Measurements from ENCODE around the gene TMEM60.
A peak's percentile ranks its signal among the peaks of the same experiment; 100 is the strongest.

Gene TMEM60

DNA sequence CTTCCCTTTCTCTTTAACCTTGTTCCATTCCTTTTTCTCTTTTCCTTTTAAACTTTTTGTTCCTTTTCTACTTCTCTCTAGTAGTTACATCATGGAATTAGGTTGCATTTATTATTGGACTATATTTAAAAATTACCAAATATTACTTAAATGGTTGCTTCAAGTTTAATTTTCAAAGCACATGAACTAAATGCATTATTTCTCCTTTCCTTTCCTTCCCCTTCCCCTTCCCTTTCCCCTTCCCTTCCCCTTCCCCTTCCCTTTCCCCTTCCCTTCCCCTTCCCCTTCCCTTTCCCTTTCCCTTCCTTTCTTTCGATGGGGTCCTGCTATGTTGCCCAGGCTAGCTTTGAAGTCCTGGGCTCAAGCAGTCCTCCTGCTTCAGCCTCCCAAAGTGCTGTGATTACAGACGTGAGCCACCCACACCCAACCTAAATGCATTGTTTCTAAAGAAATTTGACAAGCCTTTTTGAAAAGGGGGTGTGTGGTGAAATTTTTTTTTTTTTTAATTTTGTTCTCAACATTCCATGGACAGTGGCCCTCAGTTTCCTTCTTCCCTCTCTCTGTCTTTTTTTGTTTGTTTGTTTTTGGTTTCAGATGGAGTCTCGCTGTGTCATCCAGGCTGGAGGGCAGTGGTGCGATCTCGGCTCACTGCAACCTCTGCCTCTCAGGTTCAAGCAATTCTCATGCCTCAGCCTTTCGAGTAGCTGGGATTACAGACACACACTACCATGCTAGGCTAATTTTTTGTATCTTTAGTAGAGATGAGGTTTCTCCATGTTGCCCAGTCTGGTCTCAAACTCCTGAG lies 31.2 kb downstream of the TMEM60 start:
- no peak for DNase-seq

DNA sequence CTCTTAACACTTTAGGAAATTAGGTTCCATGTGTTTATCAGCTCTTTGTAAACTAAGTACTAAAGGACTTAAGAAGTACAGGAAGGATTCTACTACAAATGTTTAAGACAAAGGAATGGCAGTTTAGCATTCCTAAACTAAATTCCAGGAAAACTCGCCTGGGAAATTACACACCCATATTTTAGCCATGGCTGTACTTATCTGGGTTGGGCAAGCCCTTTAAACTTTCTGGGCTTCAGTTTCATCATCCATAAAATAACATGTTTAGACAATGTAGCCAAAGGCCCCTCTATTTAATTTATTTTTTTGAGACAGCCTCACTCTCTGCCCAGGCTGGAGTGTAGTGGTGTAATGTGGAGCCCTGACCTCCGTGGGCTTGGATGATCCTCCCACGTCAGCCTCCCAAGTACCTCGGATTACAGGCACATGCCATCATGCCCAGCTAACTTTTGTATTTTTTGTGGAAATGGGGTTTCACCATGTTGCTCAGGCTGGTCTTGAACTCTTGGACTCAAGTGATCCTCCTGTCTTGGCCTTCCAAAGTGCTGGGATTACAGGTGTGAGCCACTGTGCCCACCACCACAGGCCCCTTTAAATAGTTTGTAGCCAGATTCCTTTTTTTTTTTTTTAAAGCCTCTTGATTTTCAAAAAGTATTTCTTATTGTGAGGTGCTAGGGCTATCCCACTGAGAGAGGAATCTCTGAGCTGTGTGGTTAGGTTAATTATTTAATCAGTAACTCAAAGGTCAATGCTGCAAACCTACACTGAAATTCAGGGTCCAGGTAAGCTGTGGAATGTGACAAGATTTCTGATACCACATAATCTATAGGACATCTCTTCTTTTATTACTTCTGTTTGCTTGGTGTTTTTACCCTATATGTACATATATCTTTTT lies 32.1 kb downstream of the TMEM60 start:
- DNase-seq = no peak

DNA sequence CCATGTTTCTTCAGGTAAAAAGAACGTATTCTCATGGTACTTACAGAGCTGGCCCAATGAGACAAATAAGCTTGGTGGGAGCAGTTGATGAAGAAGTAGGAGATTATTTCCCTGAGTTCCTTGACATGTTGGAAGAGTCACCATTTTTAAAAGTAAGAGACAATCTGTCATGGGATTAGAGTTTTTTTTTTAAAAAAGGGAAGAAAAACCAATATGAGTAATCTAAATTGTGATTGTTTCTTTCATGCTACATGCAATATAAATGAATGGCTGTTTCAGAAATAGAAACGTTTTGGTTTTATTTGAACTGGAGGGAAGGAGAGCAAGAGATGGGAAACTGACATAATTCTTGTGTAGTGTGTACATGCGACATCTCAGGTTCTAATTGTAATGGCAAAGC lies 32.8 kb downstream of the TMEM60 start:
- no peak for DNase-seq

DNA sequence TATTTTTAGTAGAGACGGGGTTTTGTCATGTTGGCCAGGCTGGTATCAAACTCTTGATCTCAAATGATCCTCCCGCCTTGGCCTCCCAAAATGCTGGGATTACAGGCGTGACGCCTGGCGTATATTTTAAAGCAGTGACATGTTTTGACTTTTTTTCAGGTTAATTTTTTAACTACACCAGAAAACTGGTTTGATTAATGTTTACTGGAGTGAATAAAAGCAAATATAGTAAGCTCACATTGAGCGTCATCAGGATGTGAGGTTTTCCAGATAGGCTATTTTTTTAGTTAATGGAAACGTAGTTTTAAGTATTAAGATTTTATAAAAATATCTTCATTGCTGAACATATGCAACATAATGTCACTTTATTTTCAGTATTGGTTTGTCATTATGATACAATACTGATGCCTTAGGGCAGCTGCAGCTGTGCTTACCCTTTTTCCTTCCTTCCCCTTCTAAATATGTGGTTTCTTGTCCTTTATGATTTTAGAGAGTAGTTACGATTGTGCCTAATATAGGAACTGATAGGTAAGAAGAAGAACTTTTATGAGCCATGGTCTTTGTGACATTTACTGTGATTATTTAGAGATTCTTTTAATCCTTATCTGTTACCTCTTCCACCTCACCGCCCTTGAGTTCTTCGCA lies 37.3 kb downstream of the TMEM60 start:
- DNase-seq = no peak

DNA sequence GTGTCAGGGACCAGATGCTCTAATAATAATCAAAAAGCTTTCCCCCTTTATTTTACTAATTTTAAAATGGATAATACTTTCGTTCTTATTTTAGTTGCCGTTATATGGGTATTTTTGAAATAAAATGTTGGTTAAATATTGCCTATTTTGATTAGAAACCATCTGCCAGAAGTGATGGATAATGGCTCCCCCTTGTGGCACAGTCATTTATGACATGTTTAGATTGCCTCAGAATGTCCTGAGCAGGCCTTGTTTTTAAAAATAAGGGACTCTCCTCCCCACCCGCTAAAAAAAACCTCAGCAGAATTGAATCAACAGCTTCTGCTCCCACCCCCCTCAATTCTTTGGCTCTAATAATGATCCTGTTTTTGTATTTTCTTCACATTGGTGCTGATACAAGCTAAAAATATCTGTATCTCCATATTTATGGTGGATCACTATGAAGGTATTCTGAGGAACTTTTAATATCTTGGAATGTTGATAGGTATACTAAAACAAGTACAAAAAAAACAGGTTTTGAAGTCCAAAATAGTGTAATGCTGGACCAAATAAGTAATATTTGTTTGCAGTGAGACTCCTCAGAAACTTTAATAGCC lies 38.8 kb downstream of the TMEM60 start:
- DNase-seq = peak; percentile 31

DNA sequence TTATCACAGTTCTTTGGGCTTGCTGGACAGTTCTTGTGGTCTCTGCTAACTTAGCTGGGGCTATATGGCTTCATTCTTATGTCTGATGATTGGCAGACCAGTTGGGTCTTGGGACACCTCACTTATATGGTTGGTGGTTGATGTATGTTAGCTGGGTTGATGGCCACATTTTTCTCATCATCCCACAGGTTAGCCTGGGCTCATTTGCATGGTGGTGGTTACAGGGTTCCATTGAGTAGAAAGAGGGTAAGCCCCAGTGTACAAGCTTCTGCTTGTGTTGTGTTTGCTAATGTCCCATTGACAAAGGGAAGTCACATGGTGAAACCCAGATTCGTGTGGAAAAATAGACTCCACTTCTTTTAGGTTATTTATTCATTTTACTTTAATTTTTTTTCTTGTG lies 40.6 kb downstream of the TMEM60 start:
- DNase-seq = no peak

DNA sequence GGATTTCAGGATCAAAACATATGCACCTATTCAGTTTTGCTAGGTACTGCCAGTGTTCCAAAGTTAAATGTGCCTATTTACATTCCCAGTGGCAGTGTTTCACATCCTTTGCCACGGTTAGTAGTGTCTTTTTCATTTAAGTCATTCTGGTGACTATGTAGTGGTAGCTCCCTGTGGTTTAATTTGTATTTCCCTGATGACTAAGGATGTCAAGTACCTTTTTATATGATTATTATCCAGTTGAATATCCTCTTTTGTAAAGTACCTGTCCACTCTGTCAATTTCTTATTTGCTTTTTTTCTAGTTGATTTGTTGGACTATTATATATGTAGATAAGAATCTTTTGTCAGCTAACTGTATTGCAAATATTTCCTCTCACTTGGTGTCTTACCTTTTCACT lies 45.1 kb downstream of the TMEM60 start:
- no peak for DNase-seq

DNA sequence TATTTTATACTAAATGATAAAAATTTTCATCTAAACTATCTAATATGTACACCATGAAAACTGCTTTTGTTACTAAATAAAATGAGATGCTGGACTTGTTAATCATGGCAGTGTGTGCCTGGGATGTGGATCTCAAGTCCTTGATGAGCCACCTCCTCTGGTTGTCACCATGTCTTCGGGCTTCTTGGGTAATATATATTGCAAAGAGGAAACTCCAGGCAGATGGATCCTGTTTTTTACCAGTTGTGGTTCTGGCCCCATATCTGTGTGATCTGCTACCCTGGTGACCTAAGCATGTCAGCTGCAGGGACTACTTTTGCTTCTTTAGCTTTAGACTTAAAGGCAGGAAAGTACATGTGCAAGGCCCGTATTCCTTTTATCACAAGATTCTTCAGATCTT lies 46.2 kb downstream of the TMEM60 start:
- no peak for DNase-seq

DNA sequence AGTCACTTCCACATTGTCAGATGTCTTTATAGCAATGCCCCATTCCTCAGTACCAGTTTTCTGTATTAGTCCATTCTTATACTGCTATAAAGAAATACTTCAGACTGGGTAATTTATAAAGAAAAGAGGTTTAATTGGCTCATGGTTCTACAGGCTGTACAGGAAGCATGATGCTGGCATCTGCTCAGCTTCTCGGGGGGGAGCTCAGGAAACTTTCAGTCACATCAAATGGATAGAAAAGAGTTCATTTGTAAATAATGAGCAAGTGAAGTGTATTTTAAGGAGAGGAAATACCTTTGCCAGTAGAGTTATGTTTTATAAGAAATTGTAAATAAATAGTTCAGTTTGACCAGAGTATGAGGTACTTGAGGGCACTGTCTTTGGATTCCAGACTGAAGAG lies 50.5 kb downstream of the TMEM60 start:
- no peak for DNase-seq

DNA sequence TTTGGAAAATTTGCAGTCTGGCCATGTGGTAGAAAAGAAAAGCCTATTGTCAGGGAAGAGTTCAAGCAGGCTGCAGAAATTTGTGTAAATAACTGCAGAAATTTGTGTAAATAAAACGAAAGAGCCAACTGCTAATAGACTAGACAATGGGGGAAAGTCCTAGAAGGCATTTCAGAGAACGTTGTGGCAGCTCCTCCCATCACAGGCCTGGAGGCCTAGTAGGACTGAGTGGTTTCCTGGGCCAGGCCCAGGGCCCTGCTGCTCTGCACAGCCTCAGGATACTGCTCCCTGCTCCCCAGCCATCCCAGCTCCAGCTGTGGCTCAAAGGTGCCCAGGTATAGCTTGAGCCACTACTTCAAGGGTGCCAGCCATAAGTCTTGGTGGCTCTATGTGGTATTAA lies 51.1 kb downstream of the TMEM60 start:
- no peak for DNase-seq

DNA sequence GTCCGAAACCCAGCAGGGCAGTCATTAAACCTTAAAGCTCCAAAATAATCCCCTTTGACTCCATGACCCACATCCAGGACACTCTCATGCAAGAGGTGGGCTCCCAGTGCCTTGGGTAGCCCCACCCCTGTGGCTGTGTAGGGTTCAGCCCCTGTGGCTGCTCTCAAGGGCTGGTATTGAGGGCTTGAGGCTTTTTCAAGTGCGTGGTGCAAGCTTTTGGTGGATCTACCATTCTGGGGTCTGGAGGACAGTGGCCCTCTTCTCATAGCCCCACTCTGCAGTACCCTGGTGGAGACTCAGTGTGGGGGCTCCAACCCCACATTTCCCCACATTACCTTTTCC lies 51.4 kb downstream of the TMEM60 start:
- no peak for DNase-seq

DNA sequence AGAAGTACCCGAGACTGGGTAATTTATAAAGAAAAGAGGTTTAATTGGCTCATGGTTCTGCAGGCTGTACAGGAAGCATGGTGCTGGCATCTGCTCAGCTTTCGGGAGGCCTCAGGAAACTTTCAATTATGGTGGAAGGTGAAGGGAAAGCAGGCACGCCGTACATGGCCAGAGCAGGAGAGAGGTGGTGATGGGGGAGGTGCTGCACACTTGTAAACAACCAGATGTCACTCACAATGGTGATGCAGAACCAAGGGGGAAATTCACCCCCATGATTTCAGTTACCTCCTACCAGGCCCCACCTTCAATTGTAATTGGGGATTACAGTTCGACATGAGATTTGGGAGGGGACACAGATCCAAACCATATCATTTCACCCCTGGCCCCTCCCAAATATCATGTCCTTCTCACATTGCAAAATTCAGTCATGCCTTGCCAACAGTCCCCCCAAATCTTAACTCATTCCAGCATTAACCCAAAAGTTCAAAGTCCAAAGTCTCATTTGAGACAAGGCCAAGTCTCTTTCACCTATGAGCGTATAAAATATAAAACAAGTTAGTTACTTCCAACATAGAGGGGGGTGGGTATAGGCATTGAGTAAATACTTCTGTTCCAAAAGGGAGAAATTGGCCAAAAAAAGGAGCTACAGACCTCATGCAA lies 51.9 kb downstream of the TMEM60 start:
- no peak for DNase-seq

DNA sequence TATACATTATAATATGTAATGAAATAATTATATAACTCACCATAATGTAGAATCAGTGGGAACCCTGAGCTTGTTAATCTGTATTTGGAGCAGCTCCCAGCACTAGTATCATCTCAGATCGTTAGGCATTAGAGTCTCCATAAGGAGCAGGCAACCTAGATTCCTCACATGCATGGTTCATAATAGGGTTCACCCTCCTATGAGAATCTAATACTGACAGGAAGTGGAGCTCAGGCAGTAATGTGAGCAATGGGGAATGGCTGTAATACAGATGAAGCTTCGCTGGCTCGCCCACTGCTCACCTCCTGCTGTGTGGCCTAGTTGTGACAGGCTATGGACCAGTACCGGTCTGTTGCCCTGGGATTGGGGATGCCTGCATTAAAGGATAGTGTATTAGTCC lies 52.5 kb downstream of the TMEM60 start:
- no peak for DNase-seq
